Cerebellar cortex (tissue), 1 donor: ENCODE results near the gene CCDC88C.
"Not testable (repeated sequence)": the region's sequence is repeated elsewhere in the genome, so short reads cannot be mapped to it uniquely, and the experiment has no call there.

ENCODE experiments used
- DNase-seq: peaks from one replicate; pipeline ENCODE4 v3.0.0-alpha.2; 2015; ENCODE audit warnings: low spot score

The CCDC88C gene

GRCh38 chr14:91227183-91227628 is 190.4 kb downstream of the CCDC88C start:
- no peak for DNase-seq

DNA sequence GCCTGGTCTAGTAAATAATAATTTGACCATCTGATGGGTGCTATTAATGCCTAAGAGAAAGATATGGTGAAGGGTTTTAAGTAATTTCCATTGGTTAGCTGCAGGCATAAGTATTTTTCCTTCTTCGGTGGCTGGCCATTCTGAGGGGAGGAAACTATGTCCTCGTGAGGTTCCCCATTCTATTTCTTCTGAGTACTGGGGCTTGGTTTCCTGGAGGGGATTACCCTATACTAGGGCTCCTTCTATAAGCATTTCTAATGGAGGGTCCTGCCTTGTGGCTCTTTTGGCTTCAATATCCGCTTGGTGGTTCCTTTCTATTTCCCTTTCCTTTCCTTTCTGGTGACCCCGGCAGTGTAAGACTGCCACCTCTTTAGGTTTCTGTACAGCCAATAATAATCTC is 191.3 kb downstream of the CCDC88C start:
- not testable (repeated sequence) for DNase-seq

DNA sequence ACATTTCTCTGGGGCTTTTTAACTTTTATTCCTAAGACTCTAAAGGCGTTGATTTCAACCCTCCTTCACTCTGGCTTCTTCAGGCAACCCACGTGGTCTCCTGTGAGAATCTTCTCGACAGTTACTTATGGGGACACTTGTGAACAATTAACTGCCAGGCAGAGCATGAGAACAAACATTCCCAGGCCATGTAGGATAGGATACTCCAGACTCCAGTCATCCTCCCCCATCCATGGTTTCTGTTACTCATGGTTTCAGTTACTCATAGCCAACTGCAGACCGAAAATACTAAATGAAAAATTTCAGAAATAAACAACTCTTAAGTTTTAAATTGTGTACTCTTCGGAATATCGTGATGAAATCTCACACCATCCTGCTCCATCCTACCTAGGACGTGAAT is 192.6 kb downstream of the CCDC88C start:
- no peak for DNase-seq

DNA sequence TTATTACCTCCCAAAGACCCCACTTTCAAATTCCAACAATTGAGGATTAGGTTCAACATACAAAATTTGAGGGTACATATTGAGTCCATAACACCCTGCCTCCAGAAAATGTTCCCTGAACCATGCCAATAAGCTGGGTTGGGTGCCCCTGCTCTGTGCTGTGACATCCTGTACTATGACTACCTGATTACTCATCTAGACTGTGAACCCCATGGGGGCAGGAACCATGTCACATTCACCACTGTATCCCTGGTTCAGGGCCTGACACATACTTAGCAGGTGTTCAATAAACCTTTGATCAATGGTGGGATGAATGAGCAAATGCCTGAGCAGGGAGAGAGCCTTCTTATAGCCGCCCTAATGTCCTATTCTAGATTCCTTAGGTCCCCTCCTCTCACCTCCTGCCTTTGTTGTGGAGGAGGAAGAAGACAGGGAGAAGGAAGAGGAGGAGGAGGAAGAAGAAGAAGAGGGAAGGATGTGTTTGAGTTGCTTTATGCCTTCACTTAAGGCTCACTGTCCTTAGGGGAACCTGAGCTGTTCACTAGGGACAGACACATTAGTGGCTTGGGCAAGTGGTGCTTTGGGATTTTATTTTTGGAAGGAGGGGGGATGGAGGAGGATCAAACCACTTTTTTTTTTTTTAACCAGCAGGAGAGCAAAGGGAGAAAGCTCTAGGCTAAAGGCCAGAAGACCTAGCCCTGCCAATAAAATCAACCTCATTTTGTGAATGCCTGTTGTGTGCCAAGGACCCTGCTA is 194.4 kb downstream of the CCDC88C start:
- DNase-seq, result no peak
